RWPE2 (cell line): ENCODE results near the gene RELCH.

Experiments used
- ATAC-seq: fragments of 200-7000 bp; cut with Tn5 transposase; 3 replicates; pipeline ENCODE4 v1.9.1; 2021; ENCODE audit warnings: low read depth
- DNase-seq: peaks from one replicate; pipeline ENCODE4 v3.0.0-alpha.2; 2020; ENCODE audit warnings: low spot score
- H3K27ac ChIP-seq: fragments of 450-650 bp; 2 replicates; pipeline ENCODE4 v1.5.1; 2017; ENCODE audit warnings: mild to moderate bottlenecking; ENCODE audit not compliant: poor library complexity, severe bottlenecking
- H3K27me3 ChIP-seq: fragments of 250-450 bp; sonication (Bioruptor Pico); 2 replicates; pipeline ENCODE4 v1.5.1; 2021; ENCODE audit warnings: mild to moderate bottlenecking, moderate library complexity; ENCODE audit not compliant: insufficient read depth, poor library complexity, severe bottlenecking
- H3K36me3 ChIP-seq: fragments of 250-450 bp; sonication (Bioruptor Pico); 2 replicates; pipeline ENCODE4 v1.5.1; 2020; ENCODE audit warnings: low read depth, mild to moderate bottlenecking, moderate library complexity
- H3K4me1 ChIP-seq: fragments of 250-450 bp; sonication (Bioruptor Pico); 2 replicates; pipeline ENCODE4 v1.5.1; 2021; ENCODE audit warnings: mild to moderate bottlenecking, moderate library complexity; ENCODE audit not compliant: insufficient read depth, poor library complexity, severe bottlenecking
- H3K4me3 ChIP-seq: fragments of 250-450 bp; sonication (Bioruptor Pico); 2 replicates; pipeline ENCODE4 v1.5.1; 2021; ENCODE audit warnings: mild to moderate bottlenecking, moderate library complexity; ENCODE audit not compliant: severe bottlenecking
- H3K9me3 ChIP-seq: fragments of 250-450 bp; sonication (Bioruptor Pico); 2 replicates; pipeline ENCODE4 v1.5.1; 2021; ENCODE audit warnings: mild to moderate bottlenecking, moderate library complexity; ENCODE audit not compliant: severe bottlenecking
- TF ChIP-seq, protein P1 (sequence below): fragments of 450-650 bp; IDR thresholded peaks from one replicate; pipeline ENCODE4 v1.5.1; 2017; ENCODE audit warnings: mild to moderate bottlenecking, moderate library complexity; ENCODE audit not compliant: poor library complexity, severe bottlenecking

RELCH gene

DNA sequence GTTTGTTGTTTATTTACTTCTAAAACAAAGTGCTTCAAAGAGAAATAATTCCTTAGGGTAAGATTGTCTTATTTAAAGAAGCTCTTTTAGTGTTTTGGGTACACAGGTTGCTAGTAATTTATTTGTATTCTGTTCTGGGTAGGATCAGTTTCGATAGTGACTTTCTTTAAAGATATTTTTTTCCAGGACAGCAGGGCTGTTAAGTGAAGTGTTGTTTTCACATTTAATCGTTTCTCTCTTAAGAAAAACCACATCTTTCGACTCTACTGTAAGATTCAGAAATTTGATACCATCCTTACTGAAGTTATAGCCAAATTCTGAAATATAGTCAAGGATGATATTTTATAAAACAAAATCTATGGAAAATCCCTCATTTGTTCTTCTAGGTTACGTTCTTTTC lies 155.8 kb downstream of the RELCH start:
- H3K4me1 ChIP-seq: peaks cover 10% of the 10 kb centered on the region
- H3K9me3 ChIP-seq: no peaks in the 10 kb centered on the region
- H3K27ac ChIP-seq: no peak overlapping the region
- DNase-seq (no peak), ATAC-seq (no peak)
- no peak overlapping the region for H3K4me3 ChIP-seq
- H3K36me3 ChIP-seq: no peaks in the 10 kb centered on the region
- H3K27me3 ChIP-seq: no peaks in the 10 kb centered on the region
- TF ChIP-seq, protein P1, sequence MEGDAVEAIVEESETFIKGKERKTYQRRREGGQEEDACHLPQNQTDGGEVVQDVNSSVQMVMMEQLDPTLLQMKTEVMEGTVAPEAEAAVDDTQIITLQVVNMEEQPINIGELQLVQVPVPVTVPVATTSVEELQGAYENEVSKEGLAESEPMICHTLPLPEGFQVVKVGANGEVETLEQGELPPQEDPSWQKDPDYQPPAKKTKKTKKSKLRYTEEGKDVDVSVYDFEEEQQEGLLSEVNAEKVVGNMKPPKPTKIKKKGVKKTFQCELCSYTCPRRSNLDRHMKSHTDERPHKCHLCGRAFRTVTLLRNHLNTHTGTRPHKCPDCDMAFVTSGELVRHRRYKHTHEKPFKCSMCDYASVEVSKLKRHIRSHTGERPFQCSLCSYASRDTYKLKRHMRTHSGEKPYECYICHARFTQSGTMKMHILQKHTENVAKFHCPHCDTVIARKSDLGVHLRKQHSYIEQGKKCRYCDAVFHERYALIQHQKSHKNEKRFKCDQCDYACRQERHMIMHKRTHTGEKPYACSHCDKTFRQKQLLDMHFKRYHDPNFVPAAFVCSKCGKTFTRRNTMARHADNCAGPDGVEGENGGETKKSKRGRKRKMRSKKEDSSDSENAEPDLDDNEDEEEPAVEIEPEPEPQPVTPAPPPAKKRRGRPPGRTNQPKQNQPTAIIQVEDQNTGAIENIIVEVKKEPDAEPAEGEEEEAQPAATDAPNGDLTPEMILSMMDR: no peak

DNA sequence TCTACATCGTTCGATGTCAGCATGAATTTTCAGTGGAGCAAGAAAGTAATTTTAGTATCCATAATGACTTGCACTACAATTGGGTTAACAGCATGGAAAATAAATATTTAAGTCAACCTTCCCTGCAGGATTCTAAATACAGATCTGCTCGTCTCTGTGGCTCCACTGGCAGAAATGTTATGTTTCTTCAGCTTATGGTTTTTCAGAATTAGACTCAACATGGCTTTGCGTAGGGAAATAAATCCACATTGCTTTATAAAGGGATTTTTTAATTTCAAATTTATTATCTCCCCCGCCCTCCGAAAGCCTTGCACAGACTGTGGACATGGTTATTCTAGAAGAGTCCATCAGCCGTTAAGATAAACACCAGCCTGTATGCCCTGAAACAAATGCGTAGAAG lies 156.3 kb downstream of the RELCH start:
- no peaks in the 10 kb centered on the region for H3K27me3 ChIP-seq
- TF ChIP-seq, protein P1: no peak
- ATAC-seq: no peak

DNA sequence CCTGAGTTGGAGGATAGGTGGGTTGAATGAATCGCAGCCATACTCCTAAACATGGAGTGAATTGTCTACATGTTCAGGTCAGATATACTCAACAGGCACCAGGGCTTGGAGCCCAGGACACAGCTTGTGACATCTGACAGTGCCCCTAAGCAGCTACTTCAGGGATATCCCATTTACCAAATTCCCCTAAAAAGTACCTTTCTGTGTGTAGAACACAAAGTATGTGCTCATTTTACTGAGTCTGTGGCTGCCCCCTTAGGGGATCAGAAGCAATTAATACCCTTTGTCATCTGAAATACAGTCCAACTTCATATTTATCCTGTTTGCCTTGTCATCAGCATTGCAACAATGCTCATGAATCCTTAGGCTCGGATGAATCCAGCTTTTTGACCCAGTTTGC lies 158.9 kb downstream of the RELCH start:
- Histone ChIP-seq H3K27ac (no peak overlapping the region), H3K4me3 (no peak overlapping the region), H3K27me3 (no peaks in the 10 kb centered on the region), H3K9me3 (no peaks in the 10 kb centered on the region), H3K4me1 (no peaks in the 10 kb centered on the region), H3K36me3 (no peaks in the 10 kb centered on the region)
- TF ChIP-seq, protein P1: no peak
- ATAC-seq (no peak), DNase-seq (no peak)

More for the DNA sequence above, 156.3 kb downstream of the RELCH start:
- H3K4me1 ChIP-seq: peaks cover 10% of the 10 kb centered on the region
- H3K4me3 ChIP-seq: no peak overlapping the region
- H3K9me3 ChIP-seq: no peaks in the 10 kb centered on the region
- H3K36me3 ChIP-seq: no peaks in the 10 kb centered on the region
- H3K27ac ChIP-seq: no peak overlapping the region
- DNase-seq: no peak

DNA sequence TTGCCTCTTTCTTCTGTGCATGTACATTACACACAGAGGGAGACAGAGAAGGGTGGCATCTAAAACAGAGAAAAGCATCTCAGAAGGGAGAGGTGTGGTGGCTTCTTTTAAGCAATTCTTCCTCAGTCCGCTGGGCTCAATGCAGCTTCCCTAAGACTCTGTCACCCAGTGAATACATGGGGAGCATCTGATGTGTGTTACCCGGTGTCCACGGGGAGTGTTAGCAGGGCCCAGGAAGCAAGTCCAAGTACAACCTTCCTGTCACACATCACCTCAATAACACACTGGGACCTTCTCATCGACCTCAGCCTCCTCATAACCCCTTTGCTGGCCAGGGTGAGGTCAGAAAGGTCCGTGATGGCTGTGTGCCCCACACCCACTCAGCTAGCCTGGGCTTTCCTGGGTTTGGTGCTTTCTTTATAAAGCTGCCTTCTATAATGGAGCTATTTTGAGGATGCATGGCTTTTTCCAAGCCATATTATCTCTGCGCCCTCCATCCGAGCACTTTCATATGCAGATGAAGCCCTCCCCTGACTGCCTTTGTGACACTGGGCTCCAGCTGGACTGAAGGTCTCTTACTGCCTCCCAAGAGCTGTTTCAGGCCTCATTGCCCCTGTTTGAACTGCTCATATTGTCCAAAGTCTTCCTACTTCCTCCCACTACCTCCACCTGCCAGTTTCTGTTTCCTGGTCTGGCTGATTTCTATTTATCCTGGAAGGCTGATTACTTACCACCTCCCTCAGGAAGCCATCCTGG lies 159.5 kb downstream of the RELCH start:
- ATAC-seq (no peak), DNase-seq (no peak)
- Histone ChIP-seq H3K9me3 (no peaks in the 10 kb centered on the region), H3K4me1 (no peaks in the 10 kb centered on the region), H3K36me3 (no peaks in the 10 kb centered on the region), H3K27ac (no peak overlapping the region), H3K4me3 (no peak overlapping the region), H3K27me3 (no peaks in the 10 kb centered on the region)
- TF ChIP-seq, protein P1: no peak

DNA sequence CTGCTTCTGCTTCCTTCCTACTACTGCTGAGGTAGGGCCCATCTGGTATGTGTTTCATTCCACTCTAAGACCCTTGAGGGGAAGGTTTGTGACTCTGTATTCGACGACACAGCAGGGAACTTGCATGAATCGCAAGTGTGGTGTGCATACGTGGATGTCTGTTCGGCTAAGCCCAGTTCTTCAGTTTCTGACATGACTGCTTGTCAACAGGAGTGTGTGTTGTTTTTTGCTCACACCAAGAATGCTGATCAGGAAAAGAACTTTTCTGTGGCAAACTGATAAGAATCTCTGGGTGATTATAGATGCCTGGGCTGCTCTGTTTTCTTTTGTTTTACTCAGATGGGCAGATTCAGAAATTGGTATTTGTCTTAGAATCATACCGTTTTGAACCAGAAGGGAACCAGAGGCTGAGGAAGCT lies 160.0 kb downstream of the RELCH start:
- H3K4me3 ChIP-seq: no peak overlapping the region
- H3K4me1 ChIP-seq: no peaks in the 10 kb centered on the region
- no peaks in the 10 kb centered on the region for H3K27me3 ChIP-seq
- ATAC-seq (no peak), DNase-seq (no peak)
- H3K36me3 ChIP-seq: no peaks in the 10 kb centered on the region
- no peak overlapping the region for H3K27ac ChIP-seq
- TF ChIP-seq, protein P1: no peak
- no peaks in the 10 kb centered on the region for H3K9me3 ChIP-seq
